Cardiac fibroblast (primary cell): ENCODE data around the gene KRTAP10-1.

Experiments
- DNase-seq, 2 donors: peaks; one replicate each; pipeline versions ENCODE4 v3.0.0 to v3.0.0-alpha.2; 2010; ENCODE audit warnings: low read depth in 2 of 2
- H3K4me3 ChIP-seq, 2 donors: replicated peaks in 1 of 2; 1 replicate in 1 of 2; 2 replicates in 1 of 2; pipeline ENCODE4 v1.5.1; 2011; ENCODE audit warnings: low read depth in 2 of 2, low read length in 2 of 2, mild to moderate bottlenecking in 2 of 2, moderate library complexity in 1 of 2
- TF ChIP-seq, protein P1 (sequence below): IDR thresholded peaks from one replicate; pipeline ENCODE4 v1.5.1; 2011; ENCODE audit warnings: low read depth, mild to moderate bottlenecking, low read length, inconsistent platforms

KRTAP10-1 gene, protein sequence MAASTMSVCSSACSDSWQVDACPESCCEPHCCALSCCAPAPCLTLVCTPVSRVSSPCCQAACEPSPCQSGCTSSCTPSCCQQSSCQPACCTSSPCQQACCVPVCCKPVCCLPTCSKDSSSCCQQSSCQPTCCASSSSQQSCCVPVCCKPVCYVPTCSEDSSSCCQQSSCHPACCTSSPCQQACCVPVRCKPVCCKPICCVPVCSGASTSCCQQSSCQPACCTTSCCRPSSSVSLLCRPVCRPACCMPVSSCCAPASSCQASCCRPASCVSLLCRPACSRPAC

DNA sequence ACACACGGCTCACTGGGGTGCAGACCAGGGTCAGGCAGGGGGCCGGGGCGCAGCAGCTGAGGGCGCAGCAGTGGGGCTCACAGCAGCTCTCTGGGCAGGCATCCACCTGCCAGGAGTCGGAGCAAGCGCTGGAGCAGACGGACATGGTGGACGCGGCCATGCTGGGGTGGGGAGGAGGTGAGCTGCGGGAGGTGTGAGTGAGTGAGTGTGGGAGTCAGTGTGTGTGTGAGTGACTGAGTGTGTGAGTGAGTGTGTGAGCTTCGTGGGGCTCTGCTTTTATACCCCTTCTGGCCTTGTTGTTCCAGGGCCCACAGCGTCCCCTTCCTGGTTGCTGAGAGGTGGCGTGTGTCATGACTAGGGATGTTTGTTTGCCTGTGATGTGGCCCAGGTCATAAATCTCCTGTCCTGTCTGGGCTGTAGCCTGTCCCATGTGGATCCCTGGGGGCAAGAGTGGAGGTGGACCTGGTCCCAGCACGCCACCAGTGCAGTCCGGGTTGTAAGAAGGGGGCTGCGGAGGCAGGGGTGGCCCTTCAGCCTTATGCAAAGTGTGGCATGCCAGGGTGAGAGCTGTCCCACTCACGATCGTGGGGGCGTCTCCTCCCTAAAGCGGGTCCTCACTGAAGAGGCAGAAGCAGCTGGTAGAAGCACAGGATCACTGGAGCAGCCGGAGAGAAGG lies at the start of gene KRTAP10-1:
Gene KRTAP10-1, minus strand, starts transcription at position 205 of the 676 bp plus-strand sequence. Its CDS starts 45 bp downstream, at position 160.
- TF ChIP-seq, protein P1, sequence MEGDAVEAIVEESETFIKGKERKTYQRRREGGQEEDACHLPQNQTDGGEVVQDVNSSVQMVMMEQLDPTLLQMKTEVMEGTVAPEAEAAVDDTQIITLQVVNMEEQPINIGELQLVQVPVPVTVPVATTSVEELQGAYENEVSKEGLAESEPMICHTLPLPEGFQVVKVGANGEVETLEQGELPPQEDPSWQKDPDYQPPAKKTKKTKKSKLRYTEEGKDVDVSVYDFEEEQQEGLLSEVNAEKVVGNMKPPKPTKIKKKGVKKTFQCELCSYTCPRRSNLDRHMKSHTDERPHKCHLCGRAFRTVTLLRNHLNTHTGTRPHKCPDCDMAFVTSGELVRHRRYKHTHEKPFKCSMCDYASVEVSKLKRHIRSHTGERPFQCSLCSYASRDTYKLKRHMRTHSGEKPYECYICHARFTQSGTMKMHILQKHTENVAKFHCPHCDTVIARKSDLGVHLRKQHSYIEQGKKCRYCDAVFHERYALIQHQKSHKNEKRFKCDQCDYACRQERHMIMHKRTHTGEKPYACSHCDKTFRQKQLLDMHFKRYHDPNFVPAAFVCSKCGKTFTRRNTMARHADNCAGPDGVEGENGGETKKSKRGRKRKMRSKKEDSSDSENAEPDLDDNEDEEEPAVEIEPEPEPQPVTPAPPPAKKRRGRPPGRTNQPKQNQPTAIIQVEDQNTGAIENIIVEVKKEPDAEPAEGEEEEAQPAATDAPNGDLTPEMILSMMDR: no peak
- no peak for DNase-seq
- no peak within 1 kb of the TSS for H3K4me3 ChIP-seq

DNA sequence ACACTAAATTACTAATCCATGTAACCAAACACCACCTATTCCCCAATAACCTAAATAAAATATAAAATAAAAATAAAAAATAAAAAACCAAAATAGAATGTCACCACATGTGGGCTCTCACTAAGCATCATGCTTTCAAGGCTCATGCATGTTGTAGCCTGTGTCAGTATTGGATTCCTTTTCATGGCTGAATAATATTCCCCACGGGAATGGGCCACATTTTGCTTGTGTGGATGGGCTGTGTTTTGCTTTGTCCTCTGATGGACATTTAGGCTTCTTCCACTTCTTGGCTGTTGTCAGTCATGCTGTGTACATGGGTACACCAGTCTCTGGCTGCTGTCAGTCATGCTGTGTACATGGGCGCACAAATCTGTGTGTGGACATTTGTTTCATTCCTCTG lies 49.1 kb upstream of the KRTAP10-1 start:
- DNase-seq: no peak
- TF ChIP-seq, protein P1: no peak
- H3K4me3 ChIP-seq: no peak overlapping the region

DNA sequence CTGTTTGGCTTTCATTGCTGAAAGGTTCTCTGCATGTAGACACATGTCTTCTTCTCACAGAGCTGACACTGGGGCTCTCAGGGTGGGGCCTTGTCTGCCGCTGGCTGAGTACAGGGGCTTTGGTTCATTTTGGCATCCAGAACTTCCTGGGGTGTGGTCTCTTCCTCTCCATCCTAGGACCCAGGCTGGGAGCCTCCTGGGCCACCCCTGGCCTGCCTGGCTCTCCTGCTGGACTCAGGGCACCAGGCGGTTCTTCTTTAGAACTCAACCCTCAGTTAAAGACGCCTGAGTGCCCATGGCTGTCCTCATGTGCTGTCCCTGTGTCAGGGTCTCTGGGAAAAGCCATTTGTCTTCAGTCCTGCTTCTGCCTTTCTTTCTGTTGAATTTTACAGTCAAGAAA lies 45.9 kb upstream of the KRTAP10-1 start:
- no peak overlapping the region for H3K4me3 ChIP-seq
- no peak for DNase-seq
- TF ChIP-seq, protein P1: no peak

DNA sequence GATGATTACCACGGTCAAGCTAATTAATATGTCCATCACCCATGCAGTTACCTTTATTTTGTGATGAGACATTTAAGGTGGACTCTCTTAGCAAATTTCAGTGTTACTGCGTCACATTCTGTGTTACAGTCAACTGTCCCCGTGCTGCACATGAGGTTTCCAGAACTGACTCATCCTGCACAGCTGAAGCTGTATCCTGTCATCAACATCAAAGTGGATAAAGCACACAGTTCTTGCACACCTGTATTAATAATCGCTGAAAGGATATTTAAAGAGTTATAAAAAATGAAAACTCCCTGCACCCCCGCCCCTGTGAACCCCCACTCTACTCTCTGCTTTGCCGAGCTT lies 43.8 kb upstream of the KRTAP10-1 start:
- TF ChIP-seq, protein P1: no peak
- no peak for DNase-seq
- no peak overlapping the region for H3K4me3 ChIP-seq

DNA sequence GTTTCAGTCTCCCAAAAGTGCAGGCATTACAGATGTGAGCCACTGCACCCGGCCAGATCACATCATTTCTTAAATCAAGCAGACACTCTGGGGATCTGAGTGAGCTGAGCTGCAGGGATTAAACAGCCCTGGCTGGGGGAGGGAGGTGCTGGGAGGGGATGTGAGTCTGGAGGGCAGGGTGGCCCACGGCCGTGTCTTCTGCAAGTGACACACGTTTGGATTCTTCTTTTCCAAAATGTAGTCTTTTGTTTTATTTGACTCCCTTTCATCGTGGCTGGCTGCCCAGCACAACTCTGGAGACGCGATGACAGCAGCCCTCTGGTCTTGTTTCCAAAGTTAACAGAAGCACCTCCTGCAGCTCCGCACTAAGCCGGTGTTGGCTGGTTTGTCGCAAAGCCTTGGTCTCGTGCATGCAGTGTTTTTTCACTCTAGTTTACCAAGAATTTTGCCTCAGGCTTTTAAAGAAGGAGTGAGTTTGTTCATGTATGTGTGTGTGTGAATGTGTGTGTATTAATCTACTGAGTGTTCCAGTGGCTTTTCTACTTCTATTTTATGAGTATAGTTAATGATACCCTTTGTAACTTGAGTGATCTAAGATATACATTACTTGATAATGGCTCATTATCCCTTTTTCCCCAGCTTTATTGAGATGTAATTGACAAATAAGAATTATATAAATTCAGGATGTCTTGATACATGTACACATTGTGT lies 43.2 kb upstream of the KRTAP10-1 start:
- peak in 1 of 2 donors; percentile 5 for DNase-seq
- TF ChIP-seq, protein P1: no peak
- H3K4me3 ChIP-seq: no peak overlapping the region

DNA sequence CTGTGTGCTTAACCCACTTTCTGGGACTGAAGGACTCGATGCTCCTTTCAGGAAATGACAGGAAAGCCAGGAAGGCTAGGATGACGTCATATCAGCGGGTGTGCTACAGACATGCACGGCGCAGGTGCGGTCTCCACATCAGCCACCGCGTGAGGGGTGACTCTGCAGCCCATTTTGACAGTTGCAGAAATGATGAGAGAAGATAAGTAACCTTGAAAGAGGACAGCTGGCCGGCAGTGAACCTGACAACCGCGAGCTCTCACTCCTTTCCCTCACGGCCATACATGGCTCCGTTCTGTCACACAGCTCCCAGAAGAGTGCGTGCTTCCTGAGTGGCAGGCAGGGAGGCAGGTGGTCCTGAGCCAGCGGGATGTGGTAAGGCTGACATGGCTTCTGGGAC lies 42.1 kb upstream of the KRTAP10-1 start:
- TF ChIP-seq, protein P1: no peak
- no peak for DNase-seq
- H3K4me3 ChIP-seq: no peak overlapping the region
